ENCODE measurements around the gene MMP14.
A peak's percentile ranks its signal among the peaks of the same experiment; 100 is the strongest.

Gene MMP14

GRCh38 chr14:22878271-22879246 is 42.2 kb downstream of the MMP14 start:
- Histone ChIP-seq H2BK15ac (ENCODE audit: low read depth, poor library complexity, severe bottlenecking) (no peak overlapping the region), H3K36me3 (ENCODE audit: control insufficient read depth in 1 of 2, insufficient read depth in 2 of 2, low read depth in 1 of 2, low read length in 2 of 2) (peaks cover 57 to 62% of the 10 kb centered on the region in 2 experiments), H2BK5ac (ENCODE audit: low read depth, low read length, poor library complexity, severe bottlenecking) (no peak overlapping the region), H3K14ac (ENCODE audit: low read length in 2 of 2) (no peak overlapping the region), H3K9ac (ENCODE audit: low read length) (peak overlapping the region; percentile 26), H3K9me3 (ENCODE audit: control insufficient read depth, low read length) (no peaks in the 10 kb centered on the region), H3K27ac (ENCODE audit: low read length, poor library complexity, severe bottlenecking) (no peak overlapping the region), H3K23ac (ENCODE audit: low read length in 2 of 2) (no peak overlapping the region), H2AFZ (ENCODE audit: low read depth, low read length) (no peak overlapping the region), H3K27me3 (ENCODE audit: control insufficient read depth in 1 of 2, insufficient read depth in 1 of 2, low read length in 2 of 2) (peaks cover 0 to 11% of the 10 kb centered on the region in 2 experiments), H3K4me2 (ENCODE audit: low read length, poor library complexity, severe bottlenecking) (no peak overlapping the region), H3K4me1 (ENCODE audit: control insufficient read depth, insufficient read depth, low read depth, low read length) (peaks cover 19% of the 10 kb centered on the region), H3K79me1 (replicated peaks; ENCODE audit: low read length, poor library complexity, severe bottlenecking) (peaks cover 35% of the 10 kb centered on the region), H2AK5ac (ENCODE audit: low read length, severe bottlenecking) (no peak overlapping the region), H2BK120ac (ENCODE audit: low read depth, low read length) (no peak overlapping the region), H3K4ac (ENCODE audit: low read depth in 1 of 2, low read length in 2 of 2) (no peak overlapping the region), H3K4me3 (ENCODE audit: insufficient read depth in 1 of 2, low read depth in 1 of 2, low read length in 2 of 2) (no peak overlapping the region), H4K91ac (ENCODE audit: low read length) (no peak overlapping the region), H3K18ac (ENCODE audit: low read depth in 1 of 2, low read length in 2 of 2) (no peak overlapping the region), H2BK12ac (ENCODE audit: low read length in 2 of 2) (no peak overlapping the region), H4K8ac (ENCODE audit: low read length) (no peak overlapping the region)
- WGBS = 91% methylated on average over 7 of the region's 8 CpGs
- no peak for DNase-seq

DNA sequence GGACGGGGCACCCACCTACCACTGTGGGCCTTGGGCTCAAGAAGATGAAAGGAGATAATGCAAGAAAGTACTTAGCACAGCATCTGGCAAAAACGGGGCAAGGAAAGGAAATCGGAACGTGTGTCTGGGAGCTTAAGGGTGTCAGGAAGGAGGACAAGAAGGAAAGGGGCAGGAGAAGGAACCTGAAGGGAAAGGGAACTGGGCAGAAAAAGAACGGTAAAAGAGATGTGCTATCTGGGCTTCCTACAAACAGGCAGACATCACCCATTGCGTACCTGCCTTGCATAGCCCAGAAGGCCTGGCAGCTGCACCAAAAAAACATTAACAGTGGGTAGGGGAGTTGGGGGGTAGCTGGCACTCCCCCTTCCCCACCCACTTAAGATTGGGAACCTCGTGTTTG is 45.7 kb downstream of the MMP14 start:
- H3K79me1 ChIP-seq (replicated peaks; ENCODE audit: low read length, poor library complexity, severe bottlenecking) = peaks cover 6% of the 10 kb centered on the region
- H2BK5ac ChIP-seq (ENCODE audit: low read depth, low read length, poor library complexity, severe bottlenecking) = no peak overlapping the region
- no peak for DNase-seq
- no peak overlapping the region for H2BK15ac ChIP-seq (ENCODE audit: low read depth, poor library complexity, severe bottlenecking)
- H3K27me3 ChIP-seq (ENCODE audit: control insufficient read depth in 1 of 2, insufficient read depth in 1 of 2, low read length in 2 of 2) = peaks cover 0 to 20% of the 10 kb centered on the region in 2 experiments
- no peak overlapping the region for H3K23ac ChIP-seq (ENCODE audit: low read length in 2 of 2)
- H3K14ac ChIP-seq (ENCODE audit: low read length in 2 of 2) = no peak overlapping the region
- no peak overlapping the region for H2AK5ac ChIP-seq (ENCODE audit: low read length, severe bottlenecking)
- peaks cover 18% of the 10 kb centered on the region for H3K4me1 ChIP-seq (ENCODE audit: control insufficient read depth, insufficient read depth, low read depth, low read length)
- H3K4me3 ChIP-seq (ENCODE audit: insufficient read depth in 1 of 2, low read depth in 1 of 2, low read length in 2 of 2) = no peak overlapping the region
- no peak overlapping the region for H3K27ac ChIP-seq (ENCODE audit: low read length, poor library complexity, severe bottlenecking)
- H4K8ac ChIP-seq (ENCODE audit: low read length) = no peak overlapping the region
- no peaks in the 10 kb centered on the region for H3K9me3 ChIP-seq (ENCODE audit: control insufficient read depth, low read length)
- H3K36me3 ChIP-seq (ENCODE audit: control insufficient read depth in 1 of 2, insufficient read depth in 2 of 2, low read depth in 1 of 2, low read length in 2 of 2) = peaks cover 29% of the 10 kb centered on the region in 2 experiments
- peak overlapping the region; percentile 46 for H3K9ac ChIP-seq (ENCODE audit: low read length)
- 69% methylated on average over 6 of the region's 7 CpGs for WGBS
- H2BK12ac ChIP-seq (ENCODE audit: low read length in 2 of 2) = no peak overlapping the region
- H2BK120ac ChIP-seq (ENCODE audit: low read depth, low read length) = no peak overlapping the region
- no peak overlapping the region for H3K4ac ChIP-seq (ENCODE audit: low read depth in 1 of 2, low read length in 2 of 2)
- no peak overlapping the region for H4K91ac ChIP-seq (ENCODE audit: low read length)
- no peak overlapping the region for H3K18ac ChIP-seq (ENCODE audit: low read depth in 1 of 2, low read length in 2 of 2)
- H3K4me2 ChIP-seq (ENCODE audit: low read length, poor library complexity, severe bottlenecking) = no peak overlapping the region
- H2AFZ ChIP-seq (ENCODE audit: low read depth, low read length) = no peak overlapping the region

DNA sequence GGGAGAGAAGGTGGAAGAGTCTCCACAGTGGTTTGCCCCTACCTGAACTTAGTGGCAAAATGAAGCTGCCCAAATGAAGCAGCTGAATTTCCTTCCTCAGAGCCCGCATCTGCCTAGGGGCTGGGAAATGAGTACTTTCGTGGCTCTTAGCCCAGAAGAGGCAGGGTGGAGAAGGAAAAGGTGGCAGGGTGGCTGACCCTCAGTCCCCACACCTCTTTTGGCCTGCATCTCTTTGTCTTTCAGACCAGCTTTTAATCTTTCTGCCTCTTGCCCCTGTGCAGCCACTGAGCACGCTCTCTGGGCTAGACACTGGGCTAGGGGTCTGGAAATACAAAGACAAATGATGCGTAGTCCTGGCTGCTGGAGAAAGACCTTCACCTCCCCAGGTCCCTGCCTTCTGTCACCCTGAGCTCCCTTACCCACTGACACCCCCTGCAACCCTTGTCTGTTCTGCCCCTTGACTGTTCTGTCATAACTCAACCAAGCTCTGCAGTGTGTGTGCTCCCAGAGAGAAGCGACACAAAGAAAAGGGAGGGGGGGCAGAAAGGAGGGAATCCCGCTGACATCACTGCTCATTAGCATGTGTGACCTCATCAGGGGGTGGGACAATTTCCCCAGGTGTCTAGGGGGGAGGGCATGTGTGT is 46.3 kb downstream of the MMP14 start:
- H4K91ac ChIP-seq (ENCODE audit: low read length) = no peak overlapping the region
- no peak overlapping the region for H2BK120ac ChIP-seq (ENCODE audit: low read depth, low read length)
- peaks cover 1% of the 10 kb centered on the region for H3K79me1 ChIP-seq (replicated peaks; ENCODE audit: low read length, poor library complexity, severe bottlenecking)
- H3K23ac ChIP-seq (ENCODE audit: low read length in 2 of 2) = no peak overlapping the region
- H3K27me3 ChIP-seq (ENCODE audit: control insufficient read depth in 1 of 2, insufficient read depth in 1 of 2, low read length in 2 of 2) = peaks cover 0 to 20% of the 10 kb centered on the region in 2 experiments
- no peak overlapping the region for H3K14ac ChIP-seq (ENCODE audit: low read length in 2 of 2)
- no peak overlapping the region for H3K27ac ChIP-seq (ENCODE audit: low read length, poor library complexity, severe bottlenecking)
- H2AK5ac ChIP-seq (ENCODE audit: low read length, severe bottlenecking) = no peak overlapping the region
- no peak overlapping the region for H2BK12ac ChIP-seq (ENCODE audit: low read length in 2 of 2)
- H3K4me1 ChIP-seq (ENCODE audit: control insufficient read depth, insufficient read depth, low read depth, low read length) = peaks cover 18% of the 10 kb centered on the region
- H2BK5ac ChIP-seq (ENCODE audit: low read depth, low read length, poor library complexity, severe bottlenecking) = no peak overlapping the region
- no peaks in the 10 kb centered on the region for H3K9me3 ChIP-seq (ENCODE audit: control insufficient read depth, low read length)
- no peak overlapping the region for H3K4me3 ChIP-seq (ENCODE audit: insufficient read depth in 1 of 2, low read depth in 1 of 2, low read length in 2 of 2)
- H3K36me3 ChIP-seq (ENCODE audit: control insufficient read depth in 1 of 2, insufficient read depth in 2 of 2, low read depth in 1 of 2, low read length in 2 of 2) = peaks cover 23% of the 10 kb centered on the region in 2 experiments
- WGBS = 60% methylated on average over 6 of the region's 6 CpGs
- H3K4ac ChIP-seq (ENCODE audit: low read depth in 1 of 2, low read length in 2 of 2) = no peak overlapping the region
- no peak overlapping the region for H3K4me2 ChIP-seq (ENCODE audit: low read length, poor library complexity, severe bottlenecking)
- peak overlapping the region in 1 of 2 experiments; percentile 49 for H3K18ac ChIP-seq (ENCODE audit: low read depth in 1 of 2, low read length in 2 of 2)
- H4K8ac ChIP-seq (ENCODE audit: low read length) = peak overlapping the region; percentile 8
- H2AFZ ChIP-seq (ENCODE audit: low read depth, low read length) = no peak overlapping the region
- H2BK15ac ChIP-seq (ENCODE audit: low read depth, poor library complexity, severe bottlenecking) = no peak overlapping the region
- H3K9ac ChIP-seq (ENCODE audit: low read length) = peak overlapping the region; percentile 46
- peak; percentile 66 for DNase-seq
